Measurements from ENCODE around the gene RMRP. TPM values are rescaled to one million over a fixed set of nuclear protein-coding genes. Genes with fewer than 3 reads are reported as not detected.

Gene RMRP
- total and polyA plus RNA-seq, 2 of the 4 experiments (the other 2 are of a cell fraction) = 39.7 to 13,690 TPM

DNA sequence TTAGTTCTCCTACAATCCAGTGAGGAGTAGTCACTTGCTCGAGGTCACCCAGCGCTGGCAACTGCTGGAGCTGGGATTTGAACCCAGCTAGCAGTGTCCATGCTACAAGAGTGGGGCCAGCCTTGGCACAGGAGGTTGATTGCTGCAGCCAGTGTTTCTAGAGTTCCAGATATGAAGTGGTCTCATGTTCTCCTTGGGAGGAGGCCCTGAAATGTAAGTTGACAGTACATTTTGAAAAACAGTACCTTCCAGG, 1.1 kb upstream of the RMRP start:
- TSS peak; percentile 59 for BruUV-seq (replicated peaks)
- peak overlapping the region; percentile 70 for H3K4me2 ChIP-seq (ENCODE audit: low read depth, low read length)
- peak overlapping the region; percentile 94 for H3K14ac ChIP-seq (replicated peaks; ENCODE audit: low read depth, low read length)
- H4K8ac ChIP-seq (ENCODE audit: low read depth in 2 of 2, low read length in 2 of 2) = peak overlapping the region; percentile 3 to 88; a peak in 3 of 4 replicates
- H2BK15ac ChIP-seq (ENCODE audit: low read depth, low read length) = peak overlapping the region; percentile 31; the same call in 1 of the 3 replicates
- in situ Hi-C loops (cut with MboI; ENCODE audit: low sequenced_read_pairs) (loop anchor here (10.0 kb wide), 1 partner anchor 154 kb away; no protein-coding TSS in a partner anchor), intact Hi-C loops (cut with micrococcal nuclease) (loop anchor here (1.0 to 10.0 kb wide), 5 partner anchors 33 to 174 kb away; partner anchors contain the start of genes HINT2 and SPAG8), dilution Hi-C loops (cut with HindIII; ENCODE audit: low sequenced_read_pairs, unreplicated experiment) (no loop called here)
- peak overlapping the region; percentile 92 for H2AK9ac ChIP-seq (replicated peaks; ENCODE audit: low read depth, low read length, poor library complexity)
- peaks cover 2% of the 10 kb centered on the region; the same call in 1 of the 2 replicates for H3K9me1 ChIP-seq (ENCODE audit: insufficient read depth, low read length)
- 0 out of 2 replicates have a peak overlapping the region, but pooled peaks have one; percentile 2 for H2BK20ac ChIP-seq (ENCODE audit: low read depth, low read length)
- H2BK5ac ChIP-seq (ENCODE audit: low read depth, low read length, poor library complexity, severe bottlenecking) = peak overlapping the region; percentile 87
- CTCF ChIA-PET = interaction anchor here (0.5 to 3.1 kb wide), 9 partner anchors 11 to 327 kb away, joined by 3 to 19 read pairs (median 3); partner anchors contain the start of genes CA9, CREB3 and TLN1
- peak overlapping the region; percentile 80; the same call in 1 of the 2 replicates for H3K56ac ChIP-seq (ENCODE audit: extremely low read depth, insufficient read depth, low read length)
- no peak overlapping the region for H3K18ac ChIP-seq (ENCODE audit: low read depth, low read length)
- no peaks in the 10 kb centered on the region for H3K27me3 ChIP-seq (ENCODE audit: control insufficient read depth, insufficient read depth, low read length)
- peak overlapping the region; percentile 29; the same call in 1 of the 2 replicates for H2AK5ac ChIP-seq (ENCODE audit: low read depth, low read length)
- H3K4me1 ChIP-seq (ENCODE audit: control insufficient read depth, insufficient read depth, low read length) = peaks cover 7% of the 10 kb centered on the region
- peaks cover 19 to 49% of the 10 kb centered on the region in 2 experiments; a peak in 3 of 4 replicates for H3K79me1 ChIP-seq (ENCODE audit: low read depth in 1 of 2, low read length in 2 of 2)
- no peak overlapping the region for H4K5ac ChIP-seq (ENCODE audit: low read depth, low read length)
- peak overlapping the region; percentile 78 for H3K23ac ChIP-seq (ENCODE audit: low read depth, low read length)
- peak overlapping the region; percentile 85 for H3K9ac ChIP-seq (ENCODE audit: low read depth, low read length)
- WGBS, 2 experiments (ENCODE audit: extremely low coverage in 2 of 2, insufficient read length in 1 of 2) = 0% methylated on average over 1 of the region's 2 CpGs; no CpG with 5 or more reads in 1 of the 2 experiments
- peak overlapping the region; percentile 93 for H2AFZ ChIP-seq (replicated peaks; ENCODE audit: low read length, poor library complexity)
- H4K20me1 ChIP-seq (ENCODE audit: insufficient read depth, low read length) = peaks cover 3% of the 10 kb centered on the region; the same call in 1 of the 2 replicates
- ATAC-seq (ENCODE audit: low read depth) (peak; percentile 13), DNase-seq (peak; percentile 70)
- TF ChIP-seq MXI1 (IDR thresholded peaks at IDR 0.05; ENCODE audit: borderline replicate concordance, low read depth, low read length) = no peak
- TF ChIP-seq FOS (IDR thresholded peaks at IDR 0.05; ENCODE audit: low read depth, low read length) = 0 out of 2 replicates have a peak, but pooled peaks have one; percentile 23
- H3K27ac ChIP-seq (ENCODE audit: insufficient read depth, low read length) = peak overlapping the region; percentile 88
- peak overlapping the region; percentile 92 for H3K4ac ChIP-seq (ENCODE audit: low read depth, low read length)
- no peaks in the 10 kb centered on the region for H3K9me3 ChIP-seq (ENCODE audit: control insufficient read depth, insufficient read depth, low read length)
- POLR2A ChIA-PET (ENCODE audit: unreplicated experiment) = no interaction called here
- peak overlapping the region; percentile 28; the same call in 1 of the 2 replicates for H2BK120ac ChIP-seq (ENCODE audit: low read depth, low read length)
- H3K4me3 ChIP-seq (ENCODE audit: insufficient read depth, low read depth, low read length) = peak overlapping the region; percentile 78
- peak overlapping the region; percentile 35 for H4K91ac ChIP-seq (ENCODE audit: insufficient read depth, low read depth, low read length)
- H3K36me3 ChIP-seq (ENCODE audit: control insufficient read depth, insufficient read depth, low read length) = peaks cover 11% of the 10 kb centered on the region
